ENCODE results near the gene UBE2I.
"Not testable (repeated sequence)": the region's sequence is repeated elsewhere in the genome, so short reads cannot be mapped to it uniquely, and the experiment has no call there.

The UBE2I gene

GRCh38 chr16:1308977-1309885 lies at the start of gene UBE2I:
TSS of gene UBE2I (plus strand) at chr16:1309636. CDS start at chr16:1314031, 4,395 bp downstream.
- peak; percentile 97 for DNase-seq

DNA sequence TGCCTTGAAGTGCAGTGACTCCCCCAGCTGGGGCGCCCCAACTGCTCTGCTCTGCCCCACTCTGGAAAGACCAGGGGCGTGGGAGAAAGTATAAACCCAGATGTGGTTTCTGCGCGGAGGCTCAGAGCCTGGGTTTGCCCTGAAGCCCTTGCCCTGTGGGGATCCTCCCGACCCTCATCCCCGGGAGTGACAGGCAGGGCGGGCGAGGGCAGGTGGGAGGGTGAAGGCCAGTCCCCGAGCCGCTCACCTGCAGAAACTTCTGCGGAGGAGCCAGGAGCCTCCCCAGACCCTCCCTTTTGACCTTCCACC lies 49.7 kb upstream of the UBE2I start:
- no peak for DNase-seq

DNA sequence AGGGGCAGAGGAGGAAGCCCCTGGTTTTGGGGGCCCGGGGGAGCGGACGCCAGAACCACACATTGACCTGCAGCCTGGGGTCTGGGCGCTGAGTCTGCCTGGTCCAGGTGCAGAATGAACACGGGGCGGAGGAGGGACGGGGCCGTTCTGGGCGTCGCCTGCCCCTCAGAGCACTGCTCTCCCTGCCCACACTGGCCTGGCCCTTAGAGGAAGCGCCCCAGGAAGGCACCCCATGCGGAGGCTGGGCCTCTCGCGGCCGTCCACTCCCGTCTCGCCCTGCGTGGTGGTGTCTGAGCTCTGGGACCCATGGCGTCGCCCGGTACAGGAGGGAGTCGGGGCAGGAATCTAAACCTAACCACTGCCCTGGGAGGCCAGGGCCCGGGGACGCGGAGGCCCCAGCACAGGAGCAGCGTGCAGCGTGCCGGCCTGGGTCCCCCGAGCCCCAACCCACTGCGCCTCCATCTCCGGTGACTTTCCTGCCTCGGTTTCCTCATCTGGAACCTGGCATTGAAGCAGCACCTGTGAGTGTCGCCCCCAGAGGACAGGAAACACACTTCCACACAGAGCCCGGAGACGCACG lies 49.2 kb upstream of the UBE2I start:
- DNase-seq, result no peak

DNA sequence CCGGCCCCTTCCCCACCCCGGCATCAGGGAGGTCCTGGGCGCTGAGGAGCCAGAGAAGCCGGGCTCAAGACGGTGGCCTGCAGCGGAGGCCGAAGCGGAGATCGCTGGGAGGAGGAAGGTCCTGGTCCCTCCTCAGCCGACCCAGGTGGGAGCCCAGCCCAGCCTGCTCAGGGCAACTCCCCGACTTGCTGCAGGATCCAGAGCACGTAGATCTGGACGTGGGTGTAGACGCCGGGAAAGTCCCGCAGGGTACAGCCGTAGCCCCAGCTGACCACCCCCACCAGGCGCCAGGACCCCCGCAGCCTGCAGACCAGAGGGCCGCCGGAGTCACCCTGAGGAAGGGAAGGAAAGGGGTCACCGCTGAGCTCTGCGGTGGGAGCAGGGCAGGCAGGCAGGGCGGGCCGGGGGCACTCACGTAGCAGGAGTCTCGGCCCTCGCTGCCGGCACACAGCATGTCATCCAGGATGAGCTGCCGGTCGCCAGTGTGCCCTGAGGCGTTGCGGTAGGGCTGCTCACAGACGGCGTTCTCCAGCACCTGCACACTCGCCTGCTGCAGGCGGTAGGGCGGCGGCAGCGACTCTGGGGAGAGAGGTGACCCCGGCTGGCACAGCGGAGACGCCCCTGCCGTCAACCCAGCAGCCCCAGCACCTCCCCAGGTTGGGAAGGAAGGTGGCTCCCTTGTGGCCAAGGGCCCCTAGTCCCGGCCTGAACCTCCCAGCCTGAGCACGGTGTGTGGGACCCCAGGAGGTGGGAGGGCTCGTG lies 48.1 kb upstream of the UBE2I start:
- no peak for DNase-seq

GRCh38 chr16:1262210-1262845 lies 47.1 kb upstream of the UBE2I start:
- DNase-seq, result no peak

DNA sequence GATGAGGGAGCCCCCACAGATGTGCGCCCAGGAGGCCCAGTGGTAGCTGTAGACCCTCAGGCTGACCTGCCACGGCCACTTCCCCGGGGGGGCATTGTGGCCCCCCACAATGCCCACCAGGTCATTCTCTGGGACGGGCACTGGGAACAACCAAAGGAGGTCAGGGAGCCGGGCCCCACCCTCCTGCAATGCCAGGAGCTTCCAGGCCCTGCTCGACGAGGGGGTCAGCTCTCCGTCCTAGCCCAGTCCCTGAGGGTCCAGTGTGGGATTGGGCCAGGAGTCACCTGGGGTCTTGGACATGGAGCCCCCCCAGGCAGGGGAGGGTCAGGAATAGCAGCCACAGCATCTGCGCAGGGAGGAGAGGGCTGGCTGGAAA lies 46.6 kb upstream of the UBE2I start:
- no peak for DNase-seq

DNA sequence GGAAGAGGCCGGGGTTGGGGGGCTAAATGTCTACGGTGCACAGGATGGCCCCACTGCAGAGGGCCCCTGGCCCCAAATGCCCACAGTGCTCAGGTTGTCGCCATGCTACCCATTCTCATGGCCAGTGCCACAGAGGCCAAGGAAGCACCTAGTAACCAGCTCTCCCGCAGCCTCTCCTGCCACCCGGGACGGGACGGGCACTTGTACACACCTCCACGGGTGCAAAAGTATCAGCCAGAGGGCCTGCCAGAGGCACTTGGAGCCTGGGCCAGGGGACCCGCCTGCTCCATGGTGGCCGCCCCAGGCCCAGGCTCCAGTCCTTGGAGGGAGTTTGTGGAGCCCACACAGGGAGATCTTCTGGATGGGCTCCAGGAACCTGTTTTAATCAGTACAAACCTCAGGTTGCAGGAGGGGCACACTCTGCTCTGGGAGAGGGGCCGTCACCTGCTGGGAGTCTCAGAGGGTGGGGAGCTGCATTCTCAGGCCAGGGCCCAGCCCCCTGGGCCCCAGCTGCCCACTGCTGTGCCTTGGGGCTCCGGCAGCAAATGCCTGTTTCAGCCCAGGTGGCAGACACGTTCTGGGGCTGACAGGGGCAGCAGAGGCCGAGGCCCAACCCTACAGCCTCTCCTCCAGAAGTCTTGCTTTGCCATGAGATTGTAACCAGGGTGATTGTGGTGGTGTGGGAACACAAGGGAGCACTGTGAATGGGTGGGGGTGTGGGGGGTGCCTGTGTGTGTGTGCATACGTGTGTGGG lies 45.7 kb upstream of the UBE2I start:
- no peak for DNase-seq

GRCh38 chr16:1264345-1265089 lies 44.9 kb upstream of the UBE2I start:
- DNase-seq, result no peak

- DNase-seq, result no peak
Measured at GRCh38 chr16:1265090-1265630, 44.3 kb upstream of the UBE2I start.

GRCh38 chr16:1265826-1266225 lies 43.6 kb upstream of the UBE2I start:
- no peak for DNase-seq

- DNase-seq, result not testable (repeated sequence)
Measured at GRCh38 chr16:1269418-1269817, 40.0 kb upstream of the UBE2I start.

- no peak for DNase-seq
Measured at GRCh38 chr16:1271380-1271723, 38.1 kb upstream of the UBE2I start.

DNA sequence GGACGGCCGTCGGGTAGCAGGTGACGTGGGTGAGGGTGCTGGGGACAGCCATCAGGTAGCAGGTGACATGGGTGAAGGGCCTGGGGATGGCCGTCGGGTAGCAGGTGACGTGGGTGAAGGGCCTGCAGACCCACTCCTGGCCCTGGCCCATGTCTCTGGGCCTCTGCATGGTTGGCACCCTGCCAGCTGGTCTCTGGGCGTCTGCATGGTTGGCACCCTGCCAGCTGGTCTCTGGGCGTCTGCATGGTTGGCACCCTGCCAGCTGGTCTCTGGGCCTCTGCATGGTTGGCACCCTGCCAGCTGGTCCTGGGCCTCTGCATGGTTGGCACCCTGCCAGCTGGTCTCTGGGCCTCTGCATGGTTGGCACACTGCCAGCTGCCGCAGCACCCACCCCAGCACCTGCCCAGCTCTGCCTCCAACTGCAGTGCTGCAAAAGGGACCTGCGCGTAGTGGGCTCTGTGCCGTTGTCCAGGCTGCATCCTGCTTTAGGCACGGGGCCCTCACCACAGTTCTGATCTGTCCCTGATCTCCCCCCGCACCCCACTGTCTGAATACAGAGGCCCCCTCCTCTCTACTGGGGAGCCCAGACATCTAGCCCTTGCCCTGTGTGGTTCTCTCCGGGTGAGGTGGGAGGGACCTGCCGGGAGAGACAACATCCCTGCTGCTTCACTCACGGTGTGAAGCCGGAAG lies 37.6 kb upstream of the UBE2I start:
- DNase-seq, result not testable (repeated sequence)

DNA sequence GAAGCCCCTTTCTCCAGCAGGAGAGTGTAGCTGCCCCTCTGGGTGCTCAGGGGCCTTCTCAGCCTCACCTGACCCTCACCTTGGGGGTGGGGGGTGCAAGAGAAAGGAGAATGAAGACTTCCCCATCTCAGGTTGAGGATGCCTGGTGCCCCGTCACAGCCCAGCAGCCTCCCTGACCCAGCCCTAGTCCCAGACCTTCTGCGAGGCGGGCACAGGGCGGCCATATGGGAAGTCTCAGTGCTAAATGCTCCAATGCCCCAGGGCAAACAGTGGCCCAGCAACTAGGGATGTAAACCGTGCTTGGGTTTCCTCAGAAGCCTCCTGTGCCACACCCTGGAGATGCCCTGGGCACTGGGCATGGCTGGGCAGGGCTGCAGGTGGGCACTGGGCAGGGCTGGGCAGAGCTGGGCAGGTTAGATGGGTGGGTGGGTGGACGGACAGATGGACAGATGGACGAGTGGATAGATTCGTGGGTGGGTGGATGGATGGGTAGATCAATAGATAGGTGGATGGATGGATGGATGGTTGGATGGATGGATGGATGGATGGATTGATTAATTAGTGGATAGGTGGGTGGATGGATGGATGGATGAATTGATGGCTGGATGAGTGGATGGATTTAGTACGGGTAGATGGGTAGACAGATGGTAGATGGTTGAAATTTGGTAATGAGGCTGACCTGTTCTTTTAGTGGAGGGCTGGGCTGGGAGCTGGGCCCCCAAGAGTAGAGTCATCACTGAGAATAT lies 36.8 kb upstream of the UBE2I start:
- DNase-seq, result no peak

- no peak for DNase-seq
Measured at GRCh38 chr16:1273816-1274215, 35.6 kb upstream of the UBE2I start.

- no peak for DNase-seq
Measured at GRCh38 chr16:1274767-1275166, 34.7 kb upstream of the UBE2I start.

DNA sequence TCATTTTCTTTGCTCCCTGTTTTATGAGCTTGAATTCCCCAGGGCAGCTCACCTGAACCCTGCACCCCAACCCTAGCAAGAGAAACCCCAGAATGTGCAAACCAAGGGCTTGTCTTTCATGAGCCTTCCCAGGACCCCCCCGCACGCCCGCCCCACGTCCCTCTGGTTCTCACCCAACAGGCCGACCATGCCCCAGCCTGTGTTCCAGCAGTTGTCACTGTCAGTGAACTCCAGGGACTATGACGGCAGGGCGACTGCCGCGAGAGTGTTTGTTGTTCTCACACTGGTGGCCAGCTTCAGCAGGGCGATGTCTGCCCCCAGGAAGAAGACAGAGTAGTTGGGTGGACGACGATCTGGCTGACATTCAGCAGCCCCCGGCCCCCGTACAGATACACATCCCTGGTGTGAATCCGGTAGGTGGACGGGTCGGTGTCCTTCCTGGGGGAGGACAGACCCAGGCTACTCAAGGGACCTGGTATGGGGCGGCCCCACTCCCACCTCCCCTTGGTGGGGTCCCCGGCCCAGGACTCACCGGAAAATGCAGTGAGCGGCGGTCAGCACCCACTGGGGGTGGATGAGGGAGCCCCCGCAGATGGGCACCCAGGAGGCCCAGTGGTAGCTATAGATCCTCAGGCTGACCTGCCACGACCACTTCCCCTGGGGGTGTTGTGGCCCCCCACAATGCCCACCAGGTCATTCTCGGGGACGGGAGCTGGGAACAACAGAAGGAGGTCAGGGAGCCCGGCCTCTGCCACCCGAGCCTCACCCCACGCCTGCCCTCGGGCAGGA lies 33.5 kb upstream of the UBE2I start:
- no peak for DNase-seq

GRCh38 chr16:1276580-1276878 lies 32.9 kb upstream of the UBE2I start:
- DNase-seq, result no peak

DNA sequence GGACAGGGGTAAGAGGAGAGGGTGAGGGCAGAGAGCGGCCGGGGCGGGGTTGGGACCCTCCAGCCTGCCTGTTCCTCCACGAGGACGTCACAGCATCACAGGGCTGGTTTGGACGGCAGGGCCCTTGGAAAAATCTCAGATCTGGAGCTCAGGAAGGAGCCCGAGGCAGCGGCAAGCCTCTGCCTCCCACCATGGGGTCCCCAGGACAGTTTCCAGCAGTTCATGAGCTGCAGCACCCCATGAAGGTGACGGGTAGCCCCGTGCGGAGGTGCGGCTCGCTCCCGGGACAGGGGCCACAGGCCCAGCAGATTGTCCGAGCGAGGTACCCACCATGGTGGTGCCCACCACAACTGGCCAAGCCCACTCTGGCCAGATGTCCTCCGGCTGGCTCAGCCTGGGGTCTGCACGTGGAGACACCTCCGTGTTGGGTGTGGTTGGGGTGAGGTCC lies 32.3 kb upstream of the UBE2I start:
- DNase-seq, result no peak
